Spleen (tissue), 11 donors: ENCODE results near the gene C1QTNF12. TPM values are rescaled to one million over a fixed set of nuclear protein-coding genes. Genes with fewer than 3 reads are reported as not detected.

Source experiments
- DNase-seq: peaks from one replicate; pipeline ENCODE4 v3.0.0-alpha.2; 2020
- H3K27ac ChIP-seq, 8 donors: fragments of 200-600 bp; sonication (generic) in 7 of 8; 1 replicate in 4 of 8; 2 replicates in 4 of 8; pipeline versions ENCODE4 v1.5.0 to v1.8.0; 2016 to 2021; ENCODE audit warnings: inconsistent platforms in 4 of 8, mild to moderate bottlenecking in 4 of 8, moderate library complexity in 1 of 8
- H3K27me3 ChIP-seq, 7 donors: fragments of 200-600 bp; sonication (generic) in 6 of 7; replicated peaks in 1 of 7; 1 replicate in 4 of 7; 2 replicates in 3 of 7; pipeline versions ENCODE4 v1.5.0 to v1.8.0; 2016 to 2021; ENCODE audit warnings: inconsistent platforms in 3 of 7, mild to moderate bottlenecking in 1 of 7
- H3K36me3 ChIP-seq, 6 donors: fragments of 200-600 bp; sonication (generic) in 5 of 6; 1 replicate in 4 of 6; 2 replicates in 2 of 6; pipeline versions ENCODE4 v1.5.0 to v1.8.0; 2016 to 2021; ENCODE audit warnings: inconsistent platforms in 2 of 6
- H3K4me1 ChIP-seq, 6 donors: fragments of 200-600 bp; sonication (generic) in 5 of 6; 1 replicate in 3 of 6; 2 replicates in 3 of 6; pipeline versions ENCODE4 v1.5.0 to v1.8.0; 2016 to 2021; ENCODE audit warnings: inconsistent platforms in 3 of 6
- H3K4me3 ChIP-seq, 8 donors: fragments of 200-600 bp; sonication (generic) in 7 of 8; 1 replicate in 4 of 8; 2 replicates in 4 of 8; pipeline versions ENCODE4 v1.5.0 to v1.8.0; 2016 to 2021; ENCODE audit warnings: inconsistent platforms in 4 of 8, mild to moderate bottlenecking in 4 of 8, moderate library complexity in 2 of 8
- H3K9me3 ChIP-seq, 8 donors: fragments of 200-600 bp; sonication (generic) in 7 of 8; 1 replicate in 4 of 8; 2 replicates in 4 of 8; pipeline versions ENCODE4 v1.5.0 to v1.8.0; 2016 to 2021; ENCODE audit warnings: inconsistent platforms in 4 of 8
- POLR2A ChIP-seq, 3 donors: fragments of 450-650 bp; IDR thresholded peaks; one replicate each; pipeline ENCODE4 v1.5.1; 2017; ENCODE audit warnings: antibody characterized with exemption in 3 of 3, mild to moderate bottlenecking in 1 of 3
- POLR2AphosphoS5 ChIP-seq, 3 donors: sonication (generic); formaldehyde crosslinking; IDR thresholded peaks; one replicate each; pipeline ENCODE4 v1.5.1; 2017; ENCODE audit warnings: antibody characterized with exemption in 3 of 3
- WGBS, 5 donors: extraction: QIAGEN DNeasy Blood & Tissue Kit in 3 of 5; methylation state at CpG; one replicate each; pipeline versions ENCODE4 v1.1.5 to v1.1.7; 2013 to 2018; 5-methylcytosine and 5-hydroxymethylcytosine counted together
- intact Hi-C: fragments of 100-400 bp; cut with DNase I; formaldehyde crosslinking; loops from one replicate; pipeline ENCODE4 v1.15.0; 2023; ENCODE audit warnings: low total_unique reads
- polyA plus RNA-seq, 3 donors: library from polyadenylated mRNA; stranded (reverse); fragments of 200-250 nt; gene quantifications; one replicate each; pipeline ENCODE4 v1.2.1, GENCODE V29; 2013
- total RNA-seq, 7 donors: library from RNA; depleted of rRNA in 3 of 7; stranded (reverse); fragments of >200 nt in 3 of 7; fragmentation: NEBNext Ultra II Directional in 4 of 7; extraction: Animal tissue kit (Norgen Biotek cat#: 25700) in 4 of 7; gene quantifications; one replicate each; pipeline versions ENCODE4 v1.1.0 to v1.2.1, GENCODE V29; 2016 to 2021
- TF ChIP-seq, protein P1 (sequence below), 11 experiments: fragments of 200-600 bp in 7 of 11; fragments of 450-650 bp in 4 of 11; sonication (generic) in 4 of 11; IDR thresholded peaks in 8 of 11; conservative IDR thresholded peaks in 3 of 11; 1 replicate in 7 of 11; 2 replicates in 4 of 11; pipeline versions ENCODE4 v1.4.0 to v1.8.0; 2016 to 2021; ENCODE audit warnings: antibody characterized with exemption in 11 of 11, inconsistent platforms in 4 of 11, mild to moderate bottlenecking in 1 of 11
- donor health status: healthy with polysubstance abuse.
- donor health status: DM: no; HTN: no; CAD: no; lungs with moderate emphysema.
- donor health status: DM: no; HTN: no; CAD: no.
- donor health status: Bipolar disorder and iron deficiency.
- donor health status: healthy.
- donor health status: DM: no; HTN: no; CAD: no.
- donor health status: DM: yes; HTN: yes; CAD: no.

The C1QTNF12 gene
- total and polyA plus RNA-seq, 10 donors: 0.87 to 5.5 (median 1.4) TPM; not detected in 3

DNA sequence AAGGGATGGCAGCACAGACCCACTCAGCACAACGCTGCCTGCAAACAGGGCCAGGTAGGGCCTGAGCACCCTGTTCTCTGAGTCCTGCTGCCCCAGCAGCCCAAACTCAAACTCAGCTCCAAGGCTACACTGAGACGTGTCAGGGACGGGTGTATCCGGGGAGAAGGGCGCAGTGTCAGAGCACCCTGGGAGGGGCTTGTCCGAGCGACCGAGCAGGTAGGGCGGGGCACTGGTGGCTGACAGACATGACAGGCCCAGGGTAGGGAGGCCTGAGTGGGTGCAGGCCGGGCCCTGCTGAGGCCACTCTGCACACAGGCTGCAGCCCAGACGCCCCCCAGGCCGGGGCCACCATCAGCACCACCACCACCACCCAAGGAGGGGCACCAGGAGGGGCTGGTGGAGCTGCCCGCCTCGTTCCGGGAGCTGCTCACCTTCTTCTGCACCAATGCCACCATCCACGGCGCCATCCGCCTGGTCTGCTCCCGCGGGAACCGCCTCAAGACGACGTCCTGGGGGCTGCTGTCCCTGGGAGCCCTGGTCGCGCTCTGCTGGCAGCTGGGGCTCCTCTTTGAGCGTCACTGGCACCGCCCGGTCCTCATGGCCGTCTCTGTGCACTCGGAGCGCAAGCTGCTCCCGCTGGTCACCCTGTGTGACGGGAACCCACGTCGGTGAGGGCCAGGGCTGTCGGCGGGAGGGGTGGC is 39.2 kb upstream of the C1QTNF12 start:
- DNase-seq: no peak
- Histone ChIP-seq H3K4me3 (no peak overlapping the region), H3K9me3 (no peaks in the 10 kb centered on the region), H3K27me3 (peaks cover 0 to 33% (median 0%) of the 10 kb centered on the region in 7 donors), H3K27ac (no peak overlapping the region), H3K36me3 (no peaks in the 10 kb centered on the region), H3K4me1 (peaks cover 0 to 21% (median 3%) of the 10 kb centered on the region in 6 donors)
- intact Hi-C loops: no loop called here
- TF ChIP-seq POLR2A (IDR thresholded peaks at IDR 0.05) (no peak), POLR2AphosphoS5 (IDR thresholded peaks at IDR 0.05) (no peak)
- TF ChIP-seq, protein P1, sequence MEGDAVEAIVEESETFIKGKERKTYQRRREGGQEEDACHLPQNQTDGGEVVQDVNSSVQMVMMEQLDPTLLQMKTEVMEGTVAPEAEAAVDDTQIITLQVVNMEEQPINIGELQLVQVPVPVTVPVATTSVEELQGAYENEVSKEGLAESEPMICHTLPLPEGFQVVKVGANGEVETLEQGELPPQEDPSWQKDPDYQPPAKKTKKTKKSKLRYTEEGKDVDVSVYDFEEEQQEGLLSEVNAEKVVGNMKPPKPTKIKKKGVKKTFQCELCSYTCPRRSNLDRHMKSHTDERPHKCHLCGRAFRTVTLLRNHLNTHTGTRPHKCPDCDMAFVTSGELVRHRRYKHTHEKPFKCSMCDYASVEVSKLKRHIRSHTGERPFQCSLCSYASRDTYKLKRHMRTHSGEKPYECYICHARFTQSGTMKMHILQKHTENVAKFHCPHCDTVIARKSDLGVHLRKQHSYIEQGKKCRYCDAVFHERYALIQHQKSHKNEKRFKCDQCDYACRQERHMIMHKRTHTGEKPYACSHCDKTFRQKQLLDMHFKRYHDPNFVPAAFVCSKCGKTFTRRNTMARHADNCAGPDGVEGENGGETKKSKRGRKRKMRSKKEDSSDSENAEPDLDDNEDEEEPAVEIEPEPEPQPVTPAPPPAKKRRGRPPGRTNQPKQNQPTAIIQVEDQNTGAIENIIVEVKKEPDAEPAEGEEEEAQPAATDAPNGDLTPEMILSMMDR (IDR thresholded peaks at IDR 0.05 in 8 of 11, conservative IDR thresholded peaks at IDR 0.05 in 3 of 11): no peak
- 73 to 82% (median 76%) methylated on average over 11 to 37 of the region's 37 CpGs for WGBS, 5 donors

DNA sequence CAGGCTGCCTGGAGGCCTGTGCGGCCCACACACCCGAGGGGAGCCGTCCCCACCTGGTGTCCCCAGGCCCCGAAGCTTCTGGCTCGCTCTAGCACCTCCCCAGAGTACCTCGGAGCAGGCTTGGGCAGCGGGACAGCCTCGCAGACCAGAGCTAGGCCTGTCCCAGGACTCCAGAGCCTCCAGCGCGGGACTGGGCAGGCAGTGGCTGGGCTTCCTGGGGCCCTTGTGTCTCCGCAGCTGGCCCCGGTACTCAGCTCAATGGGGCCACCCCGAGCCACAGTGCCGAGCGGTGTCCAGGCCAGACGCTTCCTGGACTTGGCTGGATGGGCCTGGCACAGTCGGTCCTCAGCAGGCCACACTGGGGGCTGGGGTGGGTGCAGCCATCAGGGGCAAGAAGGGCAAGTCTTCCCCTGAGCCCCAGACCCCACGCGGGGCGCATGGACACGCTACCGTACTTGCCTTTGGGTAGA is 38.6 kb upstream of the C1QTNF12 start:
- no peaks in the 10 kb centered on the region for H3K9me3 ChIP-seq
- intact Hi-C loops: no loop called here
- H3K4me1 ChIP-seq: peaks cover 0 to 21% (median 3%) of the 10 kb centered on the region in 6 donors
- H3K4me3 ChIP-seq: no peak overlapping the region
- WGBS, 5 donors: 90 to 100% (median 91%) methylated on average over 1 to 22 of the region's 22 CpGs
- no peak overlapping the region for H3K27ac ChIP-seq
- peaks cover 0 to 29% (median 0%) of the 10 kb centered on the region in 7 donors for H3K27me3 ChIP-seq
- TF ChIP-seq POLR2AphosphoS5 (IDR thresholded peaks at IDR 0.05): no peak
- no peak for TF ChIP-seq POLR2A (IDR thresholded peaks at IDR 0.05)
- TF ChIP-seq, protein P1 (IDR thresholded peaks at IDR 0.05 in 8 of 11, conservative IDR thresholded peaks at IDR 0.05 in 3 of 11): no peak
- DNase-seq: no peak
- no peaks in the 10 kb centered on the region for H3K36me3 ChIP-seq

DNA sequence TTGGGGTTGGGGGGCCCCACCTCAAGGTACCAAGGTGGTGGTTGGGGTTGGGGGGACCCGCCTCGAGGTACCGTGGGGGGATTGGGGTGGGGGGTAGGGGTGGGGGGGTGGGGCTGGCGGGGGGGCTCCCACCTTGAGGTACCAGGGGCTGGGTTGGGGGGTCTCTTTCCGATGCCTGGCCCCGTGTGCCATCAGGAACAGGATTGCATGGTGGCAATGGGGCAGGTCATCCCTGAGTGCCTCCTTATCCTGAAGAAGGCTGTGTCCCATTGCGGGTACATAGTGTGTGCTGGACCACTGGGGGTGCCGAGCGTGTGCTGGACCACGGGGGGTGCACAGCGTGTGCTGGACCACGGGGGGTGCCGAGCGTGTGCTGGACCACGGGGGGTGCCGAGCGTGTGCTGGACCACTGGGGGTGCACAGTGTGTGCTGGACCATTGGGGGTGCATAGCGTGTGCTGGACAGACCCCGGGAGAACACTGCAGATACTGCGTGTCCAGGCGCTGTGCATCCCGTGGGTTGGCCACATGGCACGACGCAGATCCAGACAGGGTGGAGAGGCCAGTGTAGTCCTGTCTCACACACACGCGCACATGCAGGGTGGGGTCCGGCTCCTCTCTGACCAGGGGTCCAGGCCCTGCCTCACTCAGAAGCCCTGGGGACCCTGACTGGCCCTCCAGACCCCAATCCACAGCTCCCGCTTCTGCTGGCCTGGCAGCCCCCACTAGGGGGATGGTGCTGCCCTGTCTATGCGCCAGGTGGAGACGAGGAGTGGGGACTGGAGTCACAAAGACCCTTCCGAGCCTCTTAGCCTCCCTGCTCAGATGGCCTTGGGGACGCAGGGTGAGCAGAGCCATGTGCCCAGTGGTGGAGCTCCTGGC is 37.9 kb upstream of the C1QTNF12 start:
- Histone ChIP-seq H3K4me3 (no peak overlapping the region), H3K9me3 (no peaks in the 10 kb centered on the region), H3K4me1 (peaks cover 0 to 21% (median 3%) of the 10 kb centered on the region in 6 donors), H3K27ac (no peak overlapping the region), H3K27me3 (peaks cover 0 to 29% (median 0%) of the 10 kb centered on the region in 7 donors), H3K36me3 (no peaks in the 10 kb centered on the region)
- DNase-seq: no peak
- WGBS, 5 donors: 82 to 91% (median 84%) methylated on average over 20 to 32 of the region's 32 CpGs
- TF ChIP-seq POLR2A (IDR thresholded peaks at IDR 0.05): no peak
- no peak for TF ChIP-seq POLR2AphosphoS5 (IDR thresholded peaks at IDR 0.05)
- TF ChIP-seq, protein P1 (IDR thresholded peaks at IDR 0.05 in 8 of 11, conservative IDR thresholded peaks at IDR 0.05 in 3 of 11): no peak
- intact Hi-C loops: no loop called here

DNA sequence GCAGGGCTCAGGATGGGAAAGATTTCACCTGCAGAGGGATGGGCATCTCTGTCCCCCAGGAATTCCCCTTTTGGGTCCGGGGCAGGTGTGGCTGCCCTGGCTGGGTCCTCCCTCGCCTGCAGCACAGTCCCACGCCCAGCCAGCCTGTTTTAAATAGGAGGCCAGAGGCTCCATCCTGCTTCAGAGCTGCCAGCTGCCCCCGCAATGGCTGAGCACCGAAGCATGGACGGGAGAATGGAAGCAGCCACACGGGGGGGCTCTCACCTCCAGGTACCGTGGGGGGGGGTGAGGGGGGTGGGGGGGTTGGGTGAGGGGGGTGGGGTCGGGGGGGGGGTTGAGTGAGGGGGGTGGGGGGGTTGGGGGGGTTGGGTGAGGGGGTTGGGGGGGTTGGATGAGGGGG is 37.3 kb upstream of the C1QTNF12 start:
- WGBS, 5 donors: 10 to 30% (median 17%) methylated on average over 2 to 8 of the region's 9 CpGs
- H3K27ac ChIP-seq: no peak overlapping the region
- no peak for DNase-seq
- H3K27me3 ChIP-seq: peaks cover 0 to 29% (median 0%) of the 10 kb centered on the region in 7 donors
- no peaks in the 10 kb centered on the region for H3K9me3 ChIP-seq
- intact Hi-C loops: no loop called here
- no peaks in the 10 kb centered on the region for H3K36me3 ChIP-seq
- TF ChIP-seq POLR2AphosphoS5 (IDR thresholded peaks at IDR 0.05) (no peak), POLR2A (IDR thresholded peaks at IDR 0.05) (no peak)
- TF ChIP-seq, protein P1 (IDR thresholded peaks at IDR 0.05 in 8 of 11, conservative IDR thresholded peaks at IDR 0.05 in 3 of 11): no peak
- H3K4me3 ChIP-seq: no peak overlapping the region
- H3K4me1 ChIP-seq: peaks cover 0 to 21% (median 3%) of the 10 kb centered on the region in 6 donors
